H4 (cell line): ENCODE results near the gene CEP295NL. TPM values are rescaled to one million over a fixed set of nuclear protein-coding genes. Genes with fewer than 3 reads are reported as not detected.
"Not testable (repeated sequence)": the region's sequence is repeated elsewhere in the genome, so short reads cannot be mapped to it uniquely, and the experiment has no call there.

Experiments used
- DNase-seq: peaks from one replicate; pipeline ENCODE4 v3.0.0-alpha.2; 2015; ENCODE audit warnings: low spot score
- total RNA-seq: library from RNA; depleted of rRNA; stranded (reverse); fragments of >200 nt; shearing (Covaris generic); gene quantifications from 2 replicates; pipeline ENCODE4 v1.2.3, GENCODE V29; 2014

Gene CEP295NL
- total RNA-seq, 1 experiment from 2014 or later = not detected

- no peak for DNase-seq
Measured at GRCh38 chr17:78905541-78905940, 2.5 kb upstream of the CEP295NL start.

DNA sequence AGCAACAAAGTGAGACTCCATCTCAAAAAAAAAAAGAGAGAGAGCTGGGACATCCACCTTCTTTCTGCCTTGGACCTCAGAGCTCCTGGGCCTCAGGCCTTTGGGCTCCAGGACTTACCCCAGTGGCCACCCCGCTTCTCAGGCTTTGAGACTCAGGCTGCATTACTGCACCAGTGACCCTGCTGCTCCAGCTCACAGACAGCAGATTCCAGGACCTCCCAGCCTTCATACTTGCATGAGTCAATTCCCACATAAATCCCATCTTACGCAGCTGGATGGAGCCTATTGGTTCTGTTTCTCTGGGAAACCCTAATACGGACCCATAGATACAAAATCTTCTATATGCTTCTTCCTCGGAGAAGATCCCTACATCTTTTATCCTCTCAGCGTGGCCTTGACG lies 2.1 kb upstream of the CEP295NL start:
- no peak for DNase-seq

DNA sequence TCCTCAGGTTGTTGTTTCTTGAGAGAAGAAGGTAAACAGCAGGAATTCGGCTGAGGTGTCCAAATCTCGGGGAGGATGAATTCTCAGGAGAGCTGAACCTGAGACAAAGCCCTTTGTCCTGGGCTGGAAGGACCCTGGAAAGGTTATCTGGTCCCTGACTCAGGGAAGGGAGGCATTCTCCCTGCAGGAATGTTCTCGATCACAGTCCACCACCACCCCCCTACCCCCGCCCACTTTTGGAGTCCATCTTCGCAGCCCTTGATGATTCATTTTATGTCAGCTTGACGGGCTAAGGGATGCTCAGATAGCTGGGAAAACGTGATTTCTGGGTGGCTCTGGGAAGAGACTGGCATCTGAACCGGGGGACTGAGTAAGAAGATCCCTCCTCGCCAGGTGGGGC lies 1.4 kb upstream of the CEP295NL start:
- DNase-seq = no peak

GRCh38 chr17:78902231-78902630 lies 770 bp downstream of the CEP295NL start:
- not testable (repeated sequence) for DNase-seq

DNA sequence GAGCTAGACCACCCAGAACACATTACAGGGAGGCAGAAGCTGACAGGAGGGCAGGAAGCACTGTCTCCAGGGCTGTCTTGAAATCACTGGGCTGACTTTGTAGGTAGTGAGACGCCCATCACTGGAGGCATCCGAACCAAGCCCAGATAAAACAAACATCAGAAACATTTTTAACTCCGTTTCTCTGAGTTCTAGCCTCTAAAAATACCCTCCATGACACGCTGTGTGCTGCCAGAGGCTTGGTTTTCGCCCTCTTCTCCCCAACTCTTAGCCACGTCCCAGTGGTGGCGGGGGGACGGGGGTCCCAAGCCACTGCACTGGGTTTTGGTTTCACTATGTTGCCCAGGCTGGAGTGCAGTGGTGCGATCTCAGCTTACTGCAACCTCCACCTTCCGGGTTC lies 1.2 kb downstream of the CEP295NL start:
- no peak for DNase-seq

- no peak for DNase-seq
Measured at GRCh38 chr17:78900816-78901215, 2.2 kb downstream of the CEP295NL start.

- DNase-seq = no peak
Measured at GRCh38 chr17:78899361-78900260, 3.4 kb downstream of the CEP295NL start.

DNA sequence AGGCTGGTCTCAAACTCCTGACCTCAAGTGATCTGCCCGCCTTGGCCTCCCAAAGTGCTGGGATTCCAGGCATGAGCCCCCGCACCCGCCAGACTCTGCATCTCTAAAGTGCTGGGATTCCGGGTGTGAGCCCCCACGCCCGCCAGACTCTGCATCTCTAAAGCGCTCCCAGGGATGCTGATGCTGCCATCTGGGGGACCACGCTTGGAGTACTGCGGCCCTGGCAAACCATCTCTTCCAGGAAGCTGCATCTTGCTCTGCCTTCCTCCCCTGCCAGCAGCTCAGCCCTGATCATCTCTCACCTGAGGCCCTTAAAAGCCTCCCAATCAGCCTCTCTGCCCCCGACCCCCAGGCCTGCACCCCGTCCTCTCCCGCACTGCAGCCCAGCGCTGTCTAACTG lies 4.1 kb downstream of the CEP295NL start:
- no peak for DNase-seq

DNA sequence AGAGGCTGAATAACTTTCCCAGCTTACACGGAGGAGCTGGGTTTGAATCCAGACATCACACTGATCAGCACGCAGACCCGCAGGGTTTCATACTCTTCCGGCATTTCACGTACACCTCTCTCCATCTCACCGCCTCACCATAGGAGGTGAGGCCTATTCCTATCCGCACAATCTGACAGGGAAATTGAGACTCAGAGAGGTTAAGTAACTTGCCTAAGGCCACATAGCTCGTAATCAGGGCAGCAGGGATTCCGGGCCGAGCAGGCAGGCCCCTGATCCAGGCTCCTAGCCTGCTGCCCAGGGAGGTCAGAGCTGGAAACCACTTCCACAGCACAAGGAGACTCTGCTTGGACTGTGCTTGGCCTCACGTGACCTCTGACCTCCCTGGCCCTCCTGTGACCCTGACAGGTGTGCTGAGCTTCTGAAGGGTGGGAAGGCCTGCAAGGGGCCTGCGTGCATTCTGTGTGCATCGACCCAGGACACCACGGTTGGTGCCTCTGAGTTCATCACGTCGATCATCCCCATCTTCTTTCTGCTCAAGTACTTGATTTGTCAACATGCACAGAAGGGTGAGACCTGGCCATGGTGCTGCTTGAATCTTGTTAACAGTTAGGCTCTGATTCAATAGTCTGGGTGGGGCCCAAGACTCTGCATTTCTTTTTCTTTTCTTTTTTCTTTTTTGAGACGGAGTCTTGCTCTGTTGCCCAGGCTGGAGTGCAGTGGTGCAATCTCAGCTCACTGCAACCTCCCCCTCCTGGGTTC lies 4.7 kb downstream of the CEP295NL start:
- no peak for DNase-seq

DNA sequence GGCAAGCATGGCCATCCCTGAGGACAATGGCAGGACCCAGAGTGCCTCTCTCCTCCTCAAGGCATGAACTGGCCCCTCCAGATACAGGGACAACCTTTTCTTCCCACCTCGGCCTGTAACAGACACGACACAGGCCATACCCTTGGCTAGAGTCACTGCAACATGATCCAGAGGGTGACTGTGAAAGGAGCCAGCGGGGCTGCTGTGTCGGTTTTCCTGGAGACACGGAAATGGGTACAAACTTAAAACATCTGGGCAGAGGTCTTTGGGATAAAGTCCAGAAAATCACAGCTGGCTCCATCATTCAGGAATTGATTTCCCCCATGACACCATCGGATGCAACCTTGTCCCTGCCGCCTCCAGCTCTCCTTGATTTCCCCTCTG lies 5.3 kb downstream of the CEP295NL start:
- DNase-seq = no peak

- DNase-seq = no peak
Measured at GRCh38 chr17:78896834-78897663, 6.0 kb downstream of the CEP295NL start.

GRCh38 chr17:78896091-78896833 lies 6.7 kb downstream of the CEP295NL start:
- no peak for DNase-seq

GRCh38 chr17:78895322-78895721 lies 7.7 kb downstream of the CEP295NL start:
- DNase-seq = no peak

- DNase-seq = no peak
Measured at GRCh38 chr17:78893684-78894083, 9.3 kb downstream of the CEP295NL start.

GRCh38 chr17:78892936-78893379 lies 10.0 kb downstream of the CEP295NL start:
- no peak for DNase-seq

DNA sequence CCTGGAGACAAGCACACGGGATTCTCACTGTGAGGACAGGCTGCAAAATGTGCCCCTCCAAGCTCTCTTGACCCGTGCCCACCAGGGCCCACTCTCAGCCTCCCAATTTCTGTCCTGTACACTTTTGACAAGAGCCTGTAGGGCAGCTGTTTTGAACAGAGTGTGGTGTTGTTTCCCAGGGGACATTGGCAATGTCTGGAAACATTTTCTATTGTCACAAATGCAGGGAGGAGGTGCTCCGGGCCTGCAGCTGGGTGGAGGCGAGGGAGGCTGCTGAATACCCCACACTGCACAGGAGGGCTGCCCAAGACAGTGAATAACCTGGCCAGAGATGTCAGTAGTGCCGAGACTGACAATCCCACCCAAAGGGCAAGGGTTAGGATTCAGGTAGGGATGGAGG lies 10.5 kb downstream of the CEP295NL start:
- no peak for DNase-seq

- no peak for DNase-seq
Measured at GRCh38 chr17:78892062-78892456, 10.9 kb downstream of the CEP295NL start.

DNA sequence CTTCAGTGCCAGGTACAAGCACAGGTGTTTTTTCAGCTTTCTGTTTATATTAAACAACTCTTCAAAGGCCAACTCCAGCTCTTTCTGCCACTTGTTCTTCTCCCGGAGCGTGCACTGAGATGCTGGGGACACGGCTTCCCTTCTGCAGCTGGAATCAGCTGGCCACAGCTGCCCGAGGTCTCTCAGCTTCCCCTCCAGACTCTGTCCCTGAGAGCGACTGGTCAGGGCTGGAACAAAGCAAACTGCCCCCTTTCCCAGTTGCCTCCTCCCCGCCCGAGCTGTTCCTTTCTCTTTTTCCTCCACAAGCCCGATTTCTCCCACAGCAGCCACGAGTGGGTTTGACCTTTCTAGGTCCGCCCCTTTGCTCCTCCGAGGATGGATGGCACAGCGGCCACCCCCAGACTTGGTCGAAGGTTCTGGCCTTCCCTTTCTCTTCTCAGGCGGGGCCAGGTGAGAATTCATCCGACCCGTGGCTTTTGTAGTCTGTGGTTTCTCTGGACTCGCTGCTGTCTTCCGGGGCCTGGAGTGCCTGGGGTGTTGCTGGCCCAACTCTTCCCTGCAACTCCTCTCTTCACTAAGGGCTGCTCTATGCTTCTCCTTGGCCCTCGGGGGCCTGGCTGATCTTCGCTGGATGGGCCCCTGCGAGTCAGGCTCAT lies 11.5 kb downstream of the CEP295NL start:
- DNase-seq = no peak

DNA sequence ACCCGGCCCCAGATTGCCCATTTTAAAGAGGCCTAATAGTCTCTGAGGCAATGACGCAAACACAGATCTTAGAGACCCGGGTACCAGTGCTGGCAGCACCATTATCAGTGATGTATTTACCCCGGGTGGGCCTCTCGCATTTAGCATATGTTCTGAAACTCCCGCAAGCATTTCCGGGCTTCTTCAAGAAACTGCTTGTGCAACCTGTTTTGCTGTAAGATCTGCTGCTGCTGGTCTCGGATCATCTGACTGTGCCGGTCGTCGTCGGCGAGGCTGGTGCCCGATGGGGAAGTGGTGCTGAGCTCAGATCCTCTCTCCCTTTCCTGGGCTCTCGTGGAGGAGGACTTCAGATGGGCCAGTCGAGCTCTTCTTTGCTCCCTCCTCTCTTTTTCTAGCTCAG lies 12.5 kb downstream of the CEP295NL start:
- DNase-seq = no peak

- DNase-seq = not testable (repeated sequence)
Measured at GRCh38 chr17:78890096-78890495, 12.9 kb downstream of the CEP295NL start.

DNA sequence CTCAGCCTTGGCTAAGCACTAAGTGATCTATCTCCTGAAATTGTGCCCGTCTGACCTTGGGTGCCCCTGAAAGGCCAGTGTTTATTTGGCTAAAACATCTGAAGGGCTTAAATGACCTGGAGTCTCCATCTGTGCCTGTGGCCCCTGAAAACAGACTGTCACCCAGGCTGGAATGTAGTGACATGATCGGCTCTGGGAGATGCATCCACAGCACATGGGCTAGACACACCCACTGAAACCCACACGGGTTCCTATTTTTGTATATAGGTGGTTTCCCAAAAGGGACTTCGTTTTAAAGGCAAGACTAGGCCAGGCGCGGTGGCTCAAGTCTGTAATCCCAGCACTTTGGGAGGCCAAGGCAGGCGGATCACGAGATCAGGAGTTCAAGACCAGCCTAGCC lies 13.5 kb downstream of the CEP295NL start:
- no peak for DNase-seq
